ENCODE measurements around the gene MFN2. TPM values are rescaled to one million over a fixed set of nuclear protein-coding genes. Genes with fewer than 3 reads are reported as not detected.

The MFN2 gene
- total and polyA plus RNA-seq, 2 experiments from 2014 or later = 15.1 to 40.4 TPM

DNA sequence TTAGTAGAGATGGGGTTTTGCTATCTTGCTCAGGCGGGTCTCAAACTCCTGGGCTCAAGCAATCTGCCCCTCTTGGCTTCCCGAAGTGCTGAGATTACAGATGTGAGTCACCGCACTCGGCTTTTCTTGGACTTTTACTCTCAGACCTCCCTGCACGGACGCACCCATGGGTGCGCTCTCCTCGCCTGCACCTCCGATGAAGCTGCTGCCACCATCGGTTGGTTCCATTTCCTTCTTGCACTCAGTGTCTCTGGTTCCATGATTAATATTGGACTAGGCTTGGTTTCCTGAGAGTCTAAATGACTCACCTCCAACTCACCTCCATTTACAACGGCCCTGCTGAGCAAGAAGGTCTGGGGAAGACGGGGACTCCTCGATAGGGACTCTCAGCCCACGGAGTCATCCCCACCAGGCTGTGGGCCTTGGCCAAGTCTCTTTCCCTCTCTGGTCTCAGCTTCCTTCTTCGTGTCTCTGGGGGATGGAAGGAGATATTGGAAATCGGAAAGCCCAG is 76.1 kb downstream of the MFN2 start (continued):
- TF ChIP-seq, protein P1, sequence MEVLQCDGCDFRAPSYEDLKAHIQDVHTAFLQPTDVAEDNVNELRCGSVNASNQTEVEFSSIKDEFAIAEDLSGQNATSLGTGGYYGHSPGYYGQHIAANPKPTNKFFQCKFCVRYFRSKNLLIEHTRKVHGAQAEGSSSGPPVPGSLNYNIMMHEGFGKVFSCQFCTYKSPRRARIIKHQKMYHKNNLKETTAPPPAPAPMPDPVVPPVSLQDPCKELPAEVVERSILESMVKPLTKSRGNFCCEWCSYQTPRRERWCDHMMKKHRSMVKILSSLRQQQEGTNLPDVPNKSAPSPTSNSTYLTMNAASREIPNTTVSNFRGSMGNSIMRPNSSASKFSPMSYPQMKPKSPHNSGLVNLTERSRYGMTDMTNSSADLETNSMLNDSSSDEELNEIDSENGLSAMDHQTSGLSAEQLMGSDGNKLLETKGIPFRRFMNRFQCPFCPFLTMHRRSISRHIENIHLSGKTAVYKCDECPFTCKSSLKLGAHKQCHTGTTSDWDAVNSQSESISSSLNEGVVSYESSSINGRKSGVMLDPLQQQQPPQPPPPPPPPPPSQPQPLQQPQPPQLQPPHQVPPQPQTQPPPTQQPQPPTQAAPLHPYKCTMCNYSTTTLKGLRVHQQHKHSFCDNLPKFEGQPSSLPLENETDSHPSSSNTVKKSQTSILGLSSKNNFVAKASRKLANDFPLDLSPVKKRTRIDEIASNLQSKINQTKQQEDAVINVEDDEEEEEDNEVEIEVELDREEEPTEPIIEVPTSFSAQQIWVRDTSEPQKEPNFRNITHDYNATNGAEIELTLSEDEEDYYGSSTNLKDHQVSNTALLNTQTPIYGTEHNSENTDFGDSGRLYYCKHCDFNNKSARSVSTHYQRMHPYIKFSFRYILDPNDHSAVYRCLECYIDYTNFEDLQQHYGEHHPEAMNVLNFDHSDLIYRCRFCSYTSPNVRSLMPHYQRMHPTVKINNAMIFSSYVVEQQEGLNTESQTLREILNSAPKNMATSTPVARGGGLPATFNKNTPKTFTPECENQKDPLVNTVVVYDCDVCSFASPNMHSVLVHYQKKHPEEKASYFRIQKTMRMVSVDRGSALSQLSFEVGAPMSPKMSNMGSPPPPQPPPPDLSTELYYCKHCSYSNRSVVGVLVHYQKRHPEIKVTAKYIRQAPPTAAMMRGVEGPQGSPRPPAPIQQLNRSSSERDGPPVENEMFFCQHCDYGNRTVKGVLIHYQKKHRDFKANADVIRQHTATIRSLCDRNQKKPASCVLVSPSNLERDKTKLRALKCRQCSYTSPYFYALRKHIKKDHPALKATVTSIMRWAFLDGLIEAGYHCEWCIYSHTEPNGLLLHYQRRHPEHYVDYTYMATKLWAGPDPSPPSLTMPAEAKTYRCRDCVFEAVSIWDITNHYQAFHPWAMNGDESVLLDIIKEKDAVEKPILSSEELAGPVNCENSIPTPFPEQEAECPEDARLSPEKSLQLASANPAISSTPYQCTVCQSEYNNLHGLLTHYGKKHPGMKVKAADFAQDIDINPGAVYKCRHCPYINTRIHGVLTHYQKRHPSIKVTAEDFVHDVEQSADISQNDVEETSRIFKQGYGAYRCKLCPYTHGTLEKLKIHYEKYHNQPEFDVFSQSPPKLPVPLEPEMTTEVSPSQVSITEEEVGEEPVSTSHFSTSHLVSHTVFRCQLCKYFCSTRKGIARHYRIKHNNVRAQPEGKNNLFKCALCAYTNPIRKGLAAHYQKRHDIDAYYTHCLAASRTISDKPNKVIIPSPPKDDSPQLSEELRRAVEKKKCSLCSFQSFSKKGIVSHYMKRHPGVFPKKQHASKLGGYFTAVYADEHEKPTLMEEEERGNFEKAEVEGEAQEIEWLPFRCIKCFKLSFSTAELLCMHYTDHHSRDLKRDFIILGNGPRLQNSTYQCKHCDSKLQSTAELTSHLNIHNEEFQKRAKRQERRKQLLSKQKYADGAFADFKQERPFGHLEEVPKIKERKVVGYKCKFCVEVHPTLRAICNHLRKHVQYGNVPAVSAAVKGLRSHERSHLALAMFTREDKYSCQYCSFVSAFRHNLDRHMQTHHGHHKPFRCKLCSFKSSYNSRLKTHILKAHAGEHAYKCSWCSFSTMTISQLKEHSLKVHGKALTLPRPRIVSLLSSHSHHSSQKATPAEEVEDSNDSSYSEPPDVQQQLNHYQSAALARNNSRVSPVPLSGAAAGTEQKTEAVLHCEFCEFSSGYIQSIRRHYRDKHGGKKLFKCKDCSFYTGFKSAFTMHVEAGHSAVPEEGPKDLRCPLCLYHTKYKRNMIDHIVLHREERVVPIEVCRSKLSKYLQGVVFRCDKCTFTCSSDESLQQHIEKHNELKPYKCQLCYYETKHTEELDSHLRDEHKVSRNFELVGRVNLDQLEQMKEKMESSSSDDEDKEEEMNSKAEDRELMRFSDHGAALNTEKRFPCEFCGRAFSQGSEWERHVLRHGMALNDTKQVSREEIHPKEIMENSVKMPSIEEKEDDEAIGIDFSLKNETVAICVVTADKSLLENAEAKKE (CRISPR knock-in tag; IDR thresholded peaks at IDR 0.05) = no peak
- TF ChIP-seq, protein P2, sequence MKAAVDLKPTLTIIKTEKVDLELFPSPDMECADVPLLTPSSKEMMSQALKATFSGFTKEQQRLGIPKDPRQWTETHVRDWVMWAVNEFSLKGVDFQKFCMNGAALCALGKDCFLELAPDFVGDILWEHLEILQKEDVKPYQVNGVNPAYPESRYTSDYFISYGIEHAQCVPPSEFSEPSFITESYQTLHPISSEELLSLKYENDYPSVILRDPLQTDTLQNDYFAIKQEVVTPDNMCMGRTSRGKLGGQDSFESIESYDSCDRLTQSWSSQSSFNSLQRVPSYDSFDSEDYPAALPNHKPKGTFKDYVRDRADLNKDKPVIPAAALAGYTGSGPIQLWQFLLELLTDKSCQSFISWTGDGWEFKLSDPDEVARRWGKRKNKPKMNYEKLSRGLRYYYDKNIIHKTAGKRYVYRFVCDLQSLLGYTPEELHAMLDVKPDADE (IDR thresholded peaks at IDR 0.05) = no peak
- TF ChIP-seq STAT1 (IDR thresholded peaks at IDR 0.05; ENCODE audit: unreplicated experiment) = no peak

DNA sequence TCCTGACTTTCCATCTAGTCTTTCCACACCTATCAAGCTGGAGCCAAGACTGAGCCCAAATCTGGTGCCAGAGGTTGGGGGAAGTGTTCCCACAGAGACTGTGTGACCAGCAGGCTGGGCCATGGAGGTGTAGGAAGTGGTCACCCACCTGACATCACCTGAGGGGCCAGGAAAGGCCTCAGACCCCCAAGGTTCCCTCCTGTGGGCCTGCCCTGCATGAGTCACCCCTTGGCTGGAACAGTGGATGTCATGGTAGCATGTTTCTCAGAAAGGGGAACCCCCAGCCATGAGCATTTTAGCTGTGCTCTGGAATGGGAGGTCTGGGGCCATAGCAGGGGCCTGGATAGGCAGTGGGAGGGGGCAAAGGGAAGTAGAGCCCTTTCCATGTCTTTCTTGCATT is 77.1 kb downstream of the MFN2 start:
- no peak overlapping the region for H3K4me3 ChIP-seq
- no peak overlapping the region for H2AFZ ChIP-seq
- H3K27ac ChIP-seq (ENCODE audit: low read depth) = no peak overlapping the region
- no peak overlapping the region for H3K27ac Mint-ChIP-seq
- no peaks in the 10 kb centered on the region for H4K20me1 ChIP-seq (replicated peaks; ENCODE audit: insufficient read depth)
- H3K9me2 ChIP-seq (ENCODE audit: insufficient read depth) = no peaks in the 10 kb centered on the region; the same call in 1 of the 2 replicates
- peaks cover 13% of the 10 kb centered on the region for H3K27me3 Mint-ChIP-seq (ENCODE audit: insufficient read depth, low read depth, poor library complexity)
- no peaks in the 10 kb centered on the region for H3K4me1 ChIP-seq (ENCODE audit: insufficient read depth)
- peaks cover 9% of the 10 kb centered on the region for H3K4me1 Mint-ChIP-seq
- no peaks in the 10 kb centered on the region for H3K36me3 ChIP-seq (ENCODE audit: insufficient read depth)
- H3K4me3 Mint-ChIP-seq = no peak overlapping the region
- peaks cover 5% of the 10 kb centered on the region for H3K9me3 Mint-ChIP-seq
- H3K36me3 Mint-ChIP-seq (ENCODE audit: low read depth) = peaks cover 4% of the 10 kb centered on the region; the same call in 1 of the 3 replicates
- H3K27me3 ChIP-seq (ENCODE audit: insufficient read depth) = peaks cover 5% of the 10 kb centered on the region
- H3K4me2 ChIP-seq = no peak overlapping the region
- H3K79me2 ChIP-seq (replicated peaks; ENCODE audit: insufficient read depth) = no peaks in the 10 kb centered on the region
- DNase-seq (ENCODE audit: low spot score) (no peak), ATAC-seq (no peak)
- H3F3A ChIP-seq (replicated peaks; ENCODE audit: low read depth) = no peaks in the 10 kb centered on the region
- TF ChIP-seq ZNF114 (CRISPR knock-in tag; IDR thresholded peaks at IDR 0.05) (no peak), STAT1 (IDR thresholded peaks at IDR 0.05; ENCODE audit: unreplicated experiment) (no peak), POLR2AphosphoS5 (IDR thresholded peaks at IDR 0.05; ENCODE audit: low read depth) (no peak), JUNB (IDR thresholded peaks at IDR 0.05; ENCODE audit: unreplicated experiment) (no peak)
- TF ChIP-seq, protein P3, sequence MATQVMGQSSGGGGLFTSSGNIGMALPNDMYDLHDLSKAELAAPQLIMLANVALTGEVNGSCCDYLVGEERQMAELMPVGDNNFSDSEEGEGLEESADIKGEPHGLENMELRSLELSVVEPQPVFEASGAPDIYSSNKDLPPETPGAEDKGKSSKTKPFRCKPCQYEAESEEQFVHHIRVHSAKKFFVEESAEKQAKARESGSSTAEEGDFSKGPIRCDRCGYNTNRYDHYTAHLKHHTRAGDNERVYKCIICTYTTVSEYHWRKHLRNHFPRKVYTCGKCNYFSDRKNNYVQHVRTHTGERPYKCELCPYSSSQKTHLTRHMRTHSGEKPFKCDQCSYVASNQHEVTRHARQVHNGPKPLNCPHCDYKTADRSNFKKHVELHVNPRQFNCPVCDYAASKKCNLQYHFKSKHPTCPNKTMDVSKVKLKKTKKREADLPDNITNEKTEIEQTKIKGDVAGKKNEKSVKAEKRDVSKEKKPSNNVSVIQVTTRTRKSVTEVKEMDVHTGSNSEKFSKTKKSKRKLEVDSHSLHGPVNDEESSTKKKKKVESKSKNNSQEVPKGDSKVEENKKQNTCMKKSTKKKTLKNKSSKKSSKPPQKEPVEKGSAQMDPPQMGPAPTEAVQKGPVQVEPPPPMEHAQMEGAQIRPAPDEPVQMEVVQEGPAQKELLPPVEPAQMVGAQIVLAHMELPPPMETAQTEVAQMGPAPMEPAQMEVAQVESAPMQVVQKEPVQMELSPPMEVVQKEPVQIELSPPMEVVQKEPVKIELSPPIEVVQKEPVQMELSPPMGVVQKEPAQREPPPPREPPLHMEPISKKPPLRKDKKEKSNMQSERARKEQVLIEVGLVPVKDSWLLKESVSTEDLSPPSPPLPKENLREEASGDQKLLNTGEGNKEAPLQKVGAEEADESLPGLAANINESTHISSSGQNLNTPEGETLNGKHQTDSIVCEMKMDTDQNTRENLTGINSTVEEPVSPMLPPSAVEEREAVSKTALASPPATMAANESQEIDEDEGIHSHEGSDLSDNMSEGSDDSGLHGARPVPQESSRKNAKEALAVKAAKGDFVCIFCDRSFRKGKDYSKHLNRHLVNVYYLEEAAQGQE (IDR thresholded peaks at IDR 0.05; ENCODE audit: unreplicated experiment) = no peak
- TF ChIP-seq, protein P4, sequence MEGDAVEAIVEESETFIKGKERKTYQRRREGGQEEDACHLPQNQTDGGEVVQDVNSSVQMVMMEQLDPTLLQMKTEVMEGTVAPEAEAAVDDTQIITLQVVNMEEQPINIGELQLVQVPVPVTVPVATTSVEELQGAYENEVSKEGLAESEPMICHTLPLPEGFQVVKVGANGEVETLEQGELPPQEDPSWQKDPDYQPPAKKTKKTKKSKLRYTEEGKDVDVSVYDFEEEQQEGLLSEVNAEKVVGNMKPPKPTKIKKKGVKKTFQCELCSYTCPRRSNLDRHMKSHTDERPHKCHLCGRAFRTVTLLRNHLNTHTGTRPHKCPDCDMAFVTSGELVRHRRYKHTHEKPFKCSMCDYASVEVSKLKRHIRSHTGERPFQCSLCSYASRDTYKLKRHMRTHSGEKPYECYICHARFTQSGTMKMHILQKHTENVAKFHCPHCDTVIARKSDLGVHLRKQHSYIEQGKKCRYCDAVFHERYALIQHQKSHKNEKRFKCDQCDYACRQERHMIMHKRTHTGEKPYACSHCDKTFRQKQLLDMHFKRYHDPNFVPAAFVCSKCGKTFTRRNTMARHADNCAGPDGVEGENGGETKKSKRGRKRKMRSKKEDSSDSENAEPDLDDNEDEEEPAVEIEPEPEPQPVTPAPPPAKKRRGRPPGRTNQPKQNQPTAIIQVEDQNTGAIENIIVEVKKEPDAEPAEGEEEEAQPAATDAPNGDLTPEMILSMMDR (conservative IDR thresholded peaks at IDR 0.05; ENCODE audit: low read depth in 2 of 2) = no peak
